ENCODE results near the gene TRAF7.
A peak's percentile ranks its signal among the peaks of the same experiment; 100 is the strongest.

Gene TRAF7

GRCh38 chr16:2184346-2184745, 28.8 kb downstream of the TRAF7 start:
- DNase-seq: no peak

- DNase-seq: no peak
Measured at GRCh38 chr16:2184962-2185361, 29.4 kb downstream of the TRAF7 start.

- no peak for DNase-seq
Measured at GRCh38 chr16:2186064-2186463, 30.5 kb downstream of the TRAF7 start.

GRCh38 chr16:2186505-2186904, 30.9 kb downstream of the TRAF7 start:
- no peak for DNase-seq

GRCh38 chr16:2187212-2187611, 31.6 kb downstream of the TRAF7 start:
- DNase-seq: no peak

GRCh38 chr16:2188395-2188794, 32.8 kb downstream of the TRAF7 start:
- DNase-seq: no peak

- no peak for DNase-seq
Measured at GRCh38 chr16:2189252-2189893, 33.8 kb downstream of the TRAF7 start.

- no peak for DNase-seq
Measured at GRCh38 chr16:2190002-2190658, 34.5 kb downstream of the TRAF7 start.

GRCh38 chr16:2190659-2191445, 35.3 kb downstream of the TRAF7 start:
- DNase-seq: no peak

- DNase-seq: no peak
Measured at GRCh38 chr16:2191446-2191706, 35.8 kb downstream of the TRAF7 start.

- no peak for DNase-seq
Measured at GRCh38 chr16:2194166-2194834, 38.7 kb downstream of the TRAF7 start.

- peak in 3 of 5 donors; percentile 39 to 64 (median 45) for DNase-seq
Measured at GRCh38 chr16:2194852-2195321, 39.3 kb downstream of the TRAF7 start.

- no peak for DNase-seq
Measured at GRCh38 chr16:2195322-2196161, 40.0 kb downstream of the TRAF7 start.

GRCh38 chr16:2196162-2196980, 40.8 kb downstream of the TRAF7 start, which contains the start of gene CASKIN1:
CASKIN1 (minus strand) TSS chr16:2196605; CDS start chr16:2196432, 173 bp downstream.
- DNase-seq: no peak

GRCh38 chr16:2196981-2197511, 41.5 kb downstream of the TRAF7 start:
- no peak for DNase-seq

GRCh38 chr16:2197765-2198164, 42.2 kb downstream of the TRAF7 start:
- no peak for DNase-seq

GRCh38 chr16:2198283-2198682, 42.7 kb downstream of the TRAF7 start:
- no peak for DNase-seq

GRCh38 chr16:2199095-2199494, 43.5 kb downstream of the TRAF7 start:
- no peak for DNase-seq

GRCh38 chr16:2199621-2200139, 44.1 kb downstream of the TRAF7 start:
- no peak for DNase-seq

GRCh38 chr16:2200313-2200712, 44.7 kb downstream of the TRAF7 start:
- no peak for DNase-seq

Data from T-helper 1 cell (primary cell).